GM12878 (cell line): ENCODE data around the gene MAST4. TPM values are rescaled to one million over a fixed set of nuclear protein-coding genes. Genes with fewer than 3 reads are reported as not detected.

ENCODE experiments used
- ATAC-seq: fragments of 200-7000 bp; cut with Tn5 transposase; 3 replicates; pipeline ENCODE4 v1.9.1; 2020; ENCODE audit warnings: mild to moderate bottlenecking, moderate library complexity
- BruUV-seq: library from RNA; stranded (reverse); fragments of 400-500 nt; replicated peaks from 2 replicates; lab custom pipeline; 2021; lab: Mats Ljungman, UMichigan
- CTCF ChIA-PET: fragments of 300-600 bp; sonication (Branson Sonifier 250); formaldehyde crosslinking; extraction: SDS; loops from one replicate; lab custom pipeline; 2021; ENCODE audit warnings: inconsistent platforms; lab: Yijun Ruan, JAX
- POLR2A ChIA-PET: fragments of 350-600 bp; formaldehyde crosslinking; extraction: SDS; loops from one replicate; lab custom pipeline; 2021; ENCODE audit warnings: inconsistent platforms; lab: Charles Lee
- RAD21 ChIA-PET: fragments of 300-600 bp; sonication (Branson Sonifier 250); formaldehyde crosslinking; loops from one replicate; lab custom pipeline; 2023; ENCODE audit warnings: antibody characterized with exemption; ENCODE audit not compliant: unreplicated experiment; lab: Charles Lee
- SMC1A ChIA-PET: fragments of 300-600 bp; sonication (Branson Sonifier 250); formaldehyde crosslinking; loops from one replicate; lab custom pipeline; 2023; ENCODE audit not compliant: unreplicated experiment, uncharacterized antibody; lab: Charles Lee
- DNase-seq: peaks from one replicate; pipeline ENCODE4 v3.0.0-alpha.2; 2011; ENCODE audit warnings: low read depth, low spot score
- FAIRE-seq: peaks from 3 replicates; lab custom pipeline; 2011; peaks lifted over from hg19 to GRCh38; lab: Jason Lieb, UNC
- H2AFZ ChIP-seq: 2 replicates; pipeline ENCODE4 v1.6.0; 2011; ENCODE audit warnings: low read depth, low read length, control low read depth; ENCODE audit not compliant: control insufficient read depth
- H3K27ac ChIP-seq: 2 replicates; pipeline ENCODE4 v1.5.1; 2011; ENCODE audit warnings: control low read depth; ENCODE audit not compliant: control insufficient read depth, insufficient read depth
- H3K27me3 ChIP-seq, 2 experiments: replicated peaks in 1 of 2; 2 replicates each; pipeline versions ENCODE4 v1.6.0 to v1.6.1; 2011; ENCODE audit warnings: low read length in 1 of 2; ENCODE audit not compliant: control insufficient read depth in 2 of 2, insufficient read depth in 2 of 2
- H3K36me3 ChIP-seq, 2 experiments: 2 replicates each; pipeline ENCODE4 v1.5.1; 2011; ENCODE audit warnings: low read length in 1 of 2; ENCODE audit not compliant: control insufficient read depth in 2 of 2, insufficient read depth in 2 of 2
- H3K4me1 ChIP-seq: 2 replicates; pipeline ENCODE4 v1.6.1; 2011; ENCODE audit warnings: mild to moderate bottlenecking, low read length, moderate library complexity, mixed read lengths; ENCODE audit not compliant: control insufficient read depth, insufficient read depth
- H3K4me2 ChIP-seq: 2 replicates; pipeline ENCODE4 v1.6.0; 2011; ENCODE audit warnings: control low read depth; ENCODE audit not compliant: control insufficient read depth, insufficient read depth
- H3K4me3 ChIP-seq: fragments of 200-600 bp; sonication (generic); 2 replicates; pipeline ENCODE4 v1.5.1; 2016
- H3K79me2 ChIP-seq: 2 replicates; pipeline ENCODE4 v1.6.0; 2011; ENCODE audit warnings: low read length; ENCODE audit not compliant: control insufficient read depth, insufficient read depth
- H3K9ac ChIP-seq: 2 replicates; pipeline ENCODE4 v1.8.0; 2011; ENCODE audit warnings: low read length, control low read depth, mixed read lengths; ENCODE audit not compliant: control insufficient read depth, insufficient read depth
- H3K9me3 ChIP-seq: replicated peaks from 3 replicates; pipeline ENCODE4 v1.5.1; 2011; ENCODE audit warnings: mild to moderate bottlenecking, low read length; ENCODE audit not compliant: control insufficient read depth, insufficient read depth
- H4K20me1 ChIP-seq: 2 replicates; pipeline ENCODE4 v1.6.0; 2011; ENCODE audit not compliant: control insufficient read depth, insufficient read depth
- BHLHE40 ChIP-seq, 2 experiments: fragments of 450-650 bp in 1 of 2; IDR thresholded peaks; 2 replicates each; pipeline ENCODE4 v1.6.1; 2011 to 2017; ENCODE audit warnings: low read depth in 2 of 2, borderline replicate concordance in 1 of 2, improper control_type of control experiment in 1 of 2, low read length in 1 of 2, mild to moderate bottlenecking in 1 of 2
- CREB1 ChIP-seq: IDR thresholded peaks from 2 replicates; pipeline ENCODE4 v1.6.1; 2012; ENCODE audit warnings: low read depth, mild to moderate bottlenecking, inconsistent platforms
- CREM ChIP-seq: IDR thresholded peaks from 2 replicates; pipeline ENCODE4 v1.6.1; 2014; ENCODE audit warnings: antibody characterized with exemption, low read depth
- E2F8 ChIP-seq: fragments of 450-650 bp; IDR thresholded peaks from 2 replicates; pipeline ENCODE4 v1.6.1; 2018; ENCODE audit warnings: mild to moderate bottlenecking, low read depth, moderate library complexity; ENCODE audit not compliant: partially characterized antibody
- KAT2A ChIP-seq: conservative IDR thresholded peaks from 2 replicates; pipeline ENCODE4 v1.6.1; 2011; ENCODE audit warnings: low read depth, low read length; ENCODE audit not compliant: control insufficient read depth
- MLLT1 ChIP-seq: fragments of 450-650 bp; IDR thresholded peaks from 2 replicates; pipeline ENCODE4 v1.6.1; 2016; ENCODE audit warnings: mild to moderate bottlenecking
- POLR2AphosphoS2 ChIP-seq: IDR thresholded peaks from 2 replicates; pipeline ENCODE4 v1.6.1; 2011; ENCODE audit warnings: low read depth, mild to moderate bottlenecking, low read length, improper control_type of control experiment, moderate library complexity
- RUNX3 ChIP-seq: IDR thresholded peaks from 2 replicates; pipeline ENCODE4 v1.6.1; 2012; ENCODE audit warnings: low read length, inconsistent platforms
- SKIL ChIP-seq: fragments of 450-650 bp; IDR thresholded peaks from 2 replicates; pipeline ENCODE4 v1.6.1; 2017; ENCODE audit warnings: mild to moderate bottlenecking, low read depth, inconsistent platforms; ENCODE audit not compliant: poor library complexity, severe bottlenecking
- SREBF1 ChIP-seq: IDR thresholded peaks from 2 replicates; pipeline ENCODE4 v1.6.1; 2012; ENCODE audit warnings: mild to moderate bottlenecking, low read length
- ZNF24 ChIP-seq: fragments of 450-650 bp; IDR thresholded peaks from 2 replicates; pipeline ENCODE4 v1.6.1; 2017; ENCODE audit warnings: antibody characterized with exemption, mild to moderate bottlenecking
- ZNF592 ChIP-seq: fragments of 450-650 bp; IDR thresholded peaks from 2 replicates; pipeline ENCODE4 v1.6.1; 2017; ENCODE audit warnings: mild to moderate bottlenecking, moderate library complexity
- WGBS: methylation state at CpG from one replicate; pipeline ENCODE4 v1.1.6; 2016; ENCODE audit warnings: low lambda C conversion rate; ENCODE audit not compliant: insufficient replicate concordance, insufficient coverage; ENCODE audit errors: missing lambda C conversion rate; 5-methylcytosine and 5-hydroxymethylcytosine counted together
- in situ Hi-C: fragments of 300-500 bp; cut with MboI; formaldehyde crosslinking; loops from 9 replicates; pipeline ENCODE4 v1.14.3; 2018; ENCODE audit warnings: mixed read lengths
- intact Hi-C: fragments of 100-400 bp; cut with micrococcal nuclease; formaldehyde crosslinking; loops from one replicate; pipeline ENCODE4 v1.14.2; 2022; ENCODE audit not compliant: unreplicated experiment
- polyA plus RNA-seq, 11 experiments: library from polyadenylated mRNA; depleted of rRNA in 4 of 11; unstranded in 6 of 11; stranded (reverse) in 5 of 11; fragments of >200 nt; fragmentation: Nextera tagmentation in 4 of 11; fragmentation: Illumina TruSeq in 1 of 11; extraction: Ambion mirVana in 4 of 11; extraction: Trizol in 1 of 11; gene quantifications; 1 replicate in 1 of 11; 2 replicates in 10 of 11; pipeline versions ENCODE4 v1.2.1 to v1.2.3, GENCODE V29; 2011 to 2016; ENCODE audit warnings: inconsistent platforms in 2 of 11, missing spikeins in 2 of 11, low read depth in 1 of 11
- total RNA-seq, 4 experiments: library from RNA; depleted of rRNA in 3 of 4; stranded (reverse); fragments of >200 nt in 3 of 4; fragmentation: Illumina TruSeq in 1 of 4; extraction: Trizol in 1 of 4; gene quantifications; 2 replicates each; pipeline versions ENCODE4 v1.2.1 to v1.2.3, GENCODE V29; 2013 to 2021

MAST4 gene
- total and polyA plus RNA-seq, 10 of the 15 experiments (the other 5 are each of a cell fraction or from before 2014, with no cell fraction given), result 0.02 to 1.6 (median 0.29) TPM; not detected in 1

GRCh38 chr5:66739951-66740350 is 143.8 kb downstream of the MAST4 start (continued):
- TF ChIP-seq ZNF592, result no peak
- no peak for TF ChIP-seq CREM

GRCh38 chr5:66741394-66741793 is 145.2 kb downstream of the MAST4 start:
- ChIA-PET SMC1A (interaction anchor here (1.2 kb wide), 1 partner anchor 8 kb away, joined by 3 read pairs; no protein-coding TSS in a partner anchor), POLR2A (no interaction called here), RAD21 (interaction anchor here (1.7 kb wide), 1 partner anchor 433 kb away, joined by 6 read pairs; no protein-coding TSS in a partner anchor), CTCF (interaction anchor here (1.2 kb wide), 1 partner anchor 16 kb away, joined by 3 read pairs; no protein-coding TSS in a partner anchor)
- no peak overlapping the region for H3K9ac ChIP-seq
- 0% methylated on average over 2 of the region's 2 CpGs for WGBS
- H3K4me1 ChIP-seq, result no peaks in the 10 kb centered on the region
- no peak overlapping the region for H2AFZ ChIP-seq
- no peak for DNase-seq
- no peaks in the 10 kb centered on the region for H3K9me3 ChIP-seq
- no peaks in the 10 kb centered on the region for H4K20me1 ChIP-seq
- no peak for FAIRE-seq
- intact Hi-C loops (no loop called here), in situ Hi-C loops (no loop called here)
- H3K4me3 ChIP-seq, result no peak overlapping the region
- no peaks in the 10 kb centered on the region for H3K36me3 ChIP-seq
- H3K79me2 ChIP-seq, result no peaks in the 10 kb centered on the region
- H3K27ac ChIP-seq, result no peak overlapping the region
- no peaks in the 10 kb centered on the region; a peak in 1 of 4 replicates for H3K27me3 ChIP-seq
- ATAC-seq, result no peak
- no TSS peak for BruUV-seq
- no peak overlapping the region for H3K4me2 ChIP-seq
- TF ChIP-seq CREB1, result no peak
- no peak for TF ChIP-seq CREM
- no peak for TF ChIP-seq E2F8
- no peak for TF ChIP-seq BHLHE40 (IDR thresholded peaks at IDR 0.05; ENCODE audit: borderline replicate concordance in 1 of 2, low read depth in 2 of 2, low read length in 1 of 2)
- TF ChIP-seq SREBF1, result no peak
- no peak for TF ChIP-seq KAT2A
- no peak for TF ChIP-seq RUNX3
- no peak for TF ChIP-seq POLR2AphosphoS2
- no peak for TF ChIP-seq ZNF24
- no peak for TF ChIP-seq MLLT1
- no peak for TF ChIP-seq SKIL
